ENCODE data around the gene CTNNBL1.

DNA sequence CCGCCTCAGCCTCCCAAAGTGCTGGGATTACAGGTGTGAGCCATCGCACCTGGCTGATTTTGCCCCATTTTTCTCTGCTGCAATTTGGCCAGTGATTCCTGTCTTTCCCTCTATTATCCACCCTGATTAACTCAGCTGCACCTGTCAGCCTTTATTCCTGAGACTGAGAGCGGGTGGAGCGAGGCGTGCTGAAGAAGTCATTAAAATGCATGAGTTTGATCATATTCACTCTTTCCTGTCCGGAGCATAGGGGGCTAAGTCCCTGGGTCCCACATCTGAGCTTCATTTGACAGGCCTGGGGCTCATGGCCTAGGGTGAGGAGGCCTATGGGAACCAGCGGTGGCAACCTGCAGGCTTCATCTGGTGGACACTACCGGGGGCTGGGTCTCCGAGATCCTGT is 25.7 kb upstream of the CTNNBL1 start:
- TF ChIP-seq TAF1 (IDR thresholded peaks at IDR 0.05; ENCODE audit: low read depth, low read length): no peak
- TF ChIP-seq POLR2A (IDR thresholded peaks at IDR 0.05; ENCODE audit: low read depth, low read length): no peak
- no peak for TF ChIP-seq SPI1 (IDR thresholded peaks at IDR 0.05; ENCODE audit: low read depth, low read length)
- no peak for TF ChIP-seq POLR2AphosphoS5 (IDR thresholded peaks at IDR 0.05; ENCODE audit: low read depth, low read length)
- no peak for TF ChIP-seq POU2F2 (IDR thresholded peaks at IDR 0.05; ENCODE audit: low read depth, low read length)
